Measurements from ENCODE around the gene TP73. TPM values are rescaled to one million over a fixed set of nuclear protein-coding genes. Genes with fewer than 3 reads are reported as not detected.

The TP73 gene
- total RNA-seq (1 to 10 TPM in 1 of 2 donors, under 1 TPM in 1; 0.30 to 3.0 TPM), polyA plus RNA-seq (ENCODE audit: insufficient read length in 2 of 2) (1 to 10 TPM; 1.0 to 1.4 TPM)
- long read RNA-seq, donor 1: 0 reads
- long read RNA-seq, donor 2: 0 reads
- long read RNA-seq, donor 3: 0 reads
- long read RNA-seq, donor 4: 0 reads

GRCh38 chr1:3651930-3652547, at the start of gene TP73:
TSS of gene TP73 (plus strand) at chr1:3652516. CDS start at chr1:3682366, 29,850 bp downstream.
- H3K27ac ChIP-seq (ENCODE audit: low read depth, low read length): no peak within 1 kb of the TSS
- peak within 1 kb of the TSS; percentile 5 for H3K4me3 ChIP-seq (ENCODE audit: low read depth, low read length)
- no peaks in the 10 kb centered on the region for H3K9me3 ChIP-seq (ENCODE audit: control insufficient read depth, insufficient read depth, low read length)
- WGBS (ENCODE audit: insufficient coverage): under 1% methylated on average over 79 of the region's 80 CpGs
- peaks cover 5% of the 10 kb centered on the region for H3K36me3 ChIP-seq (ENCODE audit: control insufficient read depth, insufficient read depth, low read length)
- peak in 1 of 6 donors; percentile 43 for DNase-seq (ENCODE audit: low read depth in 4 of 6, low spot score in 6 of 6)
- peaks cover 28% of the 10 kb centered on the region for H3K4me1 ChIP-seq (ENCODE audit: control insufficient read depth, insufficient read depth, low read length)
- H3K27me3 ChIP-seq (ENCODE audit: control insufficient read depth, insufficient read depth, low read length): peaks cover 50% of the 10 kb centered on the region

- Histone ChIP-seq H3K4me3 (ENCODE audit: low read depth, low read length) (no peak overlapping the region), H3K4me1 (ENCODE audit: control insufficient read depth, insufficient read depth, low read length) (peaks cover 44% of the 10 kb centered on the region), H3K36me3 (ENCODE audit: control insufficient read depth, insufficient read depth, low read length) (peaks cover 39% of the 10 kb centered on the region), H3K27me3 (ENCODE audit: control insufficient read depth, insufficient read depth, low read length) (no peaks in the 10 kb centered on the region), H3K9me3 (ENCODE audit: control insufficient read depth, insufficient read depth, low read length) (no peaks in the 10 kb centered on the region), H3K27ac (ENCODE audit: low read depth, low read length) (no peak overlapping the region)
- WGBS (ENCODE audit: insufficient coverage): 94% methylated on average over 11 of the region's 11 CpGs
- DNase-seq (ENCODE audit: low read depth in 4 of 6, low spot score in 6 of 6): no peak
Observed at GRCh38 chr1:3603156-3603555, 49.2 kb upstream of the TP73 start.

- peaks cover 44% of the 10 kb centered on the region for H3K4me1 ChIP-seq (ENCODE audit: control insufficient read depth, insufficient read depth, low read length)
- DNase-seq (ENCODE audit: low read depth in 4 of 6, low spot score in 6 of 6): no peak
- no peak overlapping the region for H3K4me3 ChIP-seq (ENCODE audit: low read depth, low read length)
- no peaks in the 10 kb centered on the region for H3K9me3 ChIP-seq (ENCODE audit: control insufficient read depth, insufficient read depth, low read length)
- H3K36me3 ChIP-seq (ENCODE audit: control insufficient read depth, insufficient read depth, low read length): peaks cover 39% of the 10 kb centered on the region
- WGBS (ENCODE audit: insufficient coverage): 77% methylated on average over 29 of the region's 29 CpGs
- no peaks in the 10 kb centered on the region for H3K27me3 ChIP-seq (ENCODE audit: control insufficient read depth, insufficient read depth, low read length)
- no peak overlapping the region for H3K27ac ChIP-seq (ENCODE audit: low read depth, low read length)
Observed at GRCh38 chr1:3603571-3604467, 48.5 kb upstream of the TP73 start.

GRCh38 chr1:3604468-3604974, 47.8 kb upstream of the TP73 start:
- H3K4me3 ChIP-seq (ENCODE audit: low read depth, low read length): no peak overlapping the region
- DNase-seq (ENCODE audit: low read depth in 4 of 6, low spot score in 6 of 6): no peak
- no peaks in the 10 kb centered on the region for H3K27me3 ChIP-seq (ENCODE audit: control insufficient read depth, insufficient read depth, low read length)
- peaks cover 36% of the 10 kb centered on the region for H3K36me3 ChIP-seq (ENCODE audit: control insufficient read depth, insufficient read depth, low read length)
- no peak overlapping the region for H3K27ac ChIP-seq (ENCODE audit: low read depth, low read length)
- peaks cover 44% of the 10 kb centered on the region for H3K4me1 ChIP-seq (ENCODE audit: control insufficient read depth, insufficient read depth, low read length)
- WGBS (ENCODE audit: insufficient coverage): 89% methylated on average over 5 of the region's 8 CpGs
- no peaks in the 10 kb centered on the region for H3K9me3 ChIP-seq (ENCODE audit: control insufficient read depth, insufficient read depth, low read length)

- Histone ChIP-seq H3K4me1 (ENCODE audit: control insufficient read depth, insufficient read depth, low read length) (peaks cover 45% of the 10 kb centered on the region), H3K9me3 (ENCODE audit: control insufficient read depth, insufficient read depth, low read length) (no peaks in the 10 kb centered on the region), H3K4me3 (ENCODE audit: low read depth, low read length) (no peak overlapping the region), H3K27ac (ENCODE audit: low read depth, low read length) (no peak overlapping the region), H3K36me3 (ENCODE audit: control insufficient read depth, insufficient read depth, low read length) (peaks cover 30% of the 10 kb centered on the region), H3K27me3 (ENCODE audit: control insufficient read depth, insufficient read depth, low read length) (no peaks in the 10 kb centered on the region)
- 90% methylated on average over 7 of the region's 7 CpGs for WGBS (ENCODE audit: insufficient coverage)
- no peak for DNase-seq (ENCODE audit: low read depth in 4 of 6, low spot score in 6 of 6)
Observed at GRCh38 chr1:3604997-3605823, 47.1 kb upstream of the TP73 start.

- Histone ChIP-seq H3K27me3 (ENCODE audit: control insufficient read depth, insufficient read depth, low read length) (peaks cover 10% of the 10 kb centered on the region), H3K36me3 (ENCODE audit: control insufficient read depth, insufficient read depth, low read length) (peaks cover 20% of the 10 kb centered on the region), H3K4me1 (ENCODE audit: control insufficient read depth, insufficient read depth, low read length) (peaks cover 54% of the 10 kb centered on the region), H3K4me3 (ENCODE audit: low read depth, low read length) (no peak overlapping the region), H3K9me3 (ENCODE audit: control insufficient read depth, insufficient read depth, low read length) (no peaks in the 10 kb centered on the region), H3K27ac (ENCODE audit: low read depth, low read length) (no peak overlapping the region)
- WGBS (ENCODE audit: insufficient coverage): 77% methylated on average over 17 of the region's 23 CpGs
- DNase-seq (ENCODE audit: low read depth in 4 of 6, low spot score in 6 of 6): no peak
Observed at GRCh38 chr1:3606779-3607702, 45.3 kb upstream of the TP73 start.

- DNase-seq (ENCODE audit: low read depth in 4 of 6, low spot score in 6 of 6): peak in 2 of 6 donors; percentile 13 to 65
- H3K9me3 ChIP-seq (ENCODE audit: control insufficient read depth, insufficient read depth, low read length): no peaks in the 10 kb centered on the region
- 48% methylated on average over 18 of the region's 18 CpGs for WGBS (ENCODE audit: insufficient coverage)
- no peak overlapping the region for H3K27ac ChIP-seq (ENCODE audit: low read depth, low read length)
- peaks cover 57% of the 10 kb centered on the region for H3K4me1 ChIP-seq (ENCODE audit: control insufficient read depth, insufficient read depth, low read length)
- peaks cover 15% of the 10 kb centered on the region for H3K36me3 ChIP-seq (ENCODE audit: control insufficient read depth, insufficient read depth, low read length)
- no peak overlapping the region for H3K4me3 ChIP-seq (ENCODE audit: low read depth, low read length)
- H3K27me3 ChIP-seq (ENCODE audit: control insufficient read depth, insufficient read depth, low read length): peaks cover 13% of the 10 kb centered on the region
Observed at GRCh38 chr1:3607703-3608065, 44.6 kb upstream of the TP73 start.

GRCh38 chr1:3608154-3608553, 44.2 kb upstream of the TP73 start:
- Histone ChIP-seq H3K27ac (ENCODE audit: low read depth, low read length) (no peak overlapping the region), H3K4me1 (ENCODE audit: control insufficient read depth, insufficient read depth, low read length) (peaks cover 57% of the 10 kb centered on the region), H3K4me3 (ENCODE audit: low read depth, low read length) (no peak overlapping the region), H3K9me3 (ENCODE audit: control insufficient read depth, insufficient read depth, low read length) (no peaks in the 10 kb centered on the region), H3K36me3 (ENCODE audit: control insufficient read depth, insufficient read depth, low read length) (peaks cover 15% of the 10 kb centered on the region), H3K27me3 (ENCODE audit: control insufficient read depth, insufficient read depth, low read length) (peaks cover 13% of the 10 kb centered on the region)
- DNase-seq (ENCODE audit: low read depth in 4 of 6, low spot score in 6 of 6): no peak
- WGBS (ENCODE audit: insufficient coverage): 84% methylated on average over 7 of the region's 7 CpGs

Data from spinal cord (tissue), 10 donors.